Stomach (tissue), 9 donors: Measurements from ENCODE around the gene KRT85. TPM values are rescaled to one million over a fixed set of nuclear protein-coding genes. Genes with fewer than 3 reads are reported as not detected.

Experiments
- DNase-seq, 2 donors: peaks; one replicate each; pipeline versions ENCODE4 v3.0.0 to v3.0.0-alpha.2; 2013 to 2019
- H3K27ac ChIP-seq, 5 donors: fragments of 200-600 bp in 4 of 5; sonication (generic) in 4 of 5; one replicate each; pipeline ENCODE4 v1.5.1; 2013 to 2019; ENCODE audit warnings: mild to moderate bottlenecking in 1 of 5, moderate library complexity in 1 of 5
- H3K27me3 ChIP-seq, 3 donors: fragments of 200-600 bp; sonication (generic); one replicate each; pipeline ENCODE4 v1.5.1; 2017 to 2019; ENCODE audit warnings: mixed run types in 1 of 3
- H3K36me3 ChIP-seq, 4 donors: fragments of 200-600 bp; sonication (generic); 1 replicate in 3 of 4; 2 replicates in 1 of 4; pipeline ENCODE4 v1.5.1; 2016 to 2019
- H3K4me1 ChIP-seq, 4 donors: fragments of 200-600 bp; sonication (generic); one replicate each; pipeline ENCODE4 v1.5.1; 2016 to 2019
- H3K4me3 ChIP-seq, 4 donors: fragments of 200-600 bp; sonication (generic) in 3 of 4; one replicate each; pipeline ENCODE4 v1.5.1; 2016 to 2019; ENCODE audit warnings: mild to moderate bottlenecking in 1 of 4
- H3K9me3 ChIP-seq, 4 donors: fragments of 200-600 bp; sonication (generic); one replicate each; pipeline ENCODE4 v1.5.1; 2016 to 2019
- EP300 ChIP-seq: sonication (generic); formaldehyde crosslinking; IDR thresholded peaks from one replicate; pipeline ENCODE4 v1.6.1; 2017; ENCODE audit warnings: antibody characterized with exemption
- WGBS, 5 donors: extraction: QIAGEN DNeasy Blood & Tissue Kit in 3 of 5; methylation state at CpG; one replicate each; pipeline versions ENCODE4 v1.1.5 to v1.1.7; 2013 to 2018; 5-methylcytosine and 5-hydroxymethylcytosine counted together
- intact Hi-C: fragments of 100-400 bp; cut with DNase I; formaldehyde crosslinking; loops from one replicate; pipeline ENCODE4 v1.15.1; 2023; ENCODE audit warnings: low total_unique reads
- polyA plus RNA-seq, 3 donors: library from polyadenylated mRNA; stranded (reverse); fragments of 200-250 nt; gene quantifications; one replicate each; pipeline ENCODE4 v1.2.3, GENCODE V29; 2013
- total RNA-seq, 5 donors: library from RNA; depleted of rRNA; stranded (reverse); fragments of >200 nt; gene quantifications; one replicate each; pipeline versions ENCODE4 v1.1.0 to v1.2.3, GENCODE V29; 2014 to 2016
- donor health status: healthy with polysubstance abuse.
- donor health status: Bipolar disorder and iron deficiency.
- donor health status: healthy.

The KRT85 gene
- total and polyA plus RNA-seq, 8 donors: not detected

GRCh38 chr12:52310622-52311284 lies 56.5 kb downstream of the KRT85 start:
- Histone ChIP-seq H3K27me3 (peaks cover 0 to 77% (median 20%) of the 10 kb centered on the region in 3 donors), H3K27ac (no peak overlapping the region), H3K4me3 (no peak overlapping the region), H3K4me1 (peaks cover 5 to 14% (median 12%) of the 10 kb centered on the region in 4 donors), H3K9me3 (no peaks in the 10 kb centered on the region), H3K36me3 (no peaks in the 10 kb centered on the region)
- TF ChIP-seq EP300: no peak
- WGBS, 5 donors: 76 to 85% (median 78%) methylated on average over 5 of the region's 5 CpGs
- intact Hi-C loops: no loop called here
- DNase-seq: no peak

Other genes with a start within 250 kb of the KRT85 start
- under 1 TPM in 3 of 5 donors, not detected in 2; 0.29 to 0.45 (median 0.37) TPM for gene KRT80, start 175.5 kb downstream of the KRT85 start, total RNA-seq
- gene KRT80, start 175.5 kb downstream of the KRT85 start, polyA plus RNA-seq: 1 to 10 TPM in 2 of 3 donors, not detected in 1; 3.1 to 3.7 TPM
- gene KRT7, start 134.2 kb downstream of the KRT85 start, total RNA-seq: 100 to 1,000 TPM in 1 of 5 donors, 10 to 100 TPM in 2, not detected in 2; 47.0 to 186 (median 95.8) TPM
- gene KRT7, start 134.2 kb downstream of the KRT85 start, polyA plus RNA-seq: 100 to 1,000 TPM in 2 of 3 donors, 1 to 10 TPM in 1; 6.4 to 214 (median 138) TPM
- gene KRT86, start 92.8 kb downstream of the KRT85 start, total RNA-seq: not detected
- not detected for gene KRT86, start 92.8 kb downstream of the KRT85 start, polyA plus RNA-seq
- not detected for gene KRT81, start 75.9 kb downstream of the KRT85 start, total RNA-seq
- under 1 TPM in 1 of 3 donors, not detected in 2; 0.15 TPM for gene KRT81, start 75.9 kb downstream of the KRT85 start, polyA plus RNA-seq
- gene KRT83, start 46.1 kb downstream of the KRT85 start, total RNA-seq: not detected
- not detected for gene KRT83, start 46.1 kb downstream of the KRT85 start, polyA plus RNA-seq
- gene KRT84, start 18.2 kb upstream of the KRT85 start, total RNA-seq: not detected
- not detected for gene KRT84, start 18.2 kb upstream of the KRT85 start, polyA plus RNA-seq
- gene KRT82, start 38.9 kb upstream of the KRT85 start, total RNA-seq: not detected
- not detected for gene KRT82, start 38.9 kb upstream of the KRT85 start, polyA plus RNA-seq
- gene KRT75, start 66.9 kb upstream of the KRT85 start, total RNA-seq: not detected
- not detected for gene KRT75, start 66.9 kb upstream of the KRT85 start, polyA plus RNA-seq
- under 1 TPM in 1 of 5 donors, not detected in 4; 0.55 TPM for gene KRT6B, start 84.7 kb upstream of the KRT85 start, total RNA-seq
- gene KRT6B, start 84.7 kb upstream of the KRT85 start, polyA plus RNA-seq: 1 to 10 TPM in 1 of 3 donors, under 1 TPM in 1, not detected in 1; 0.46 to 9.2 TPM
- under 1 TPM in 1 of 5 donors, not detected in 4; 0.43 TPM for gene KRT6C, start 106.3 kb upstream of the KRT85 start, total RNA-seq
- gene KRT6C, start 106.3 kb upstream of the KRT85 start, polyA plus RNA-seq: 10 to 100 TPM in 1 of 3 donors, under 1 TPM in 1, not detected in 1; 0.31 to 12.4 TPM
- gene KRT6A, start 125.8 kb upstream of the KRT85 start, total RNA-seq: 10 to 100 TPM in 3 of 5 donors, under 1 TPM in 1, not detected in 1; 0.89 to 83.3 (median 34.3) TPM
- 100 to 1,000 TPM in 1 of 3 donors, 1 to 10 TPM in 2; 1.5 to 260 (median 9.8) TPM for gene KRT6A, start 125.8 kb upstream of the KRT85 start, polyA plus RNA-seq
- 1 to 10 TPM in 1 of 5 donors, under 1 TPM in 1, not detected in 3; 0.89 to 9.0 TPM for gene KRT5, start 152.9 kb upstream of the KRT85 start, total RNA-seq
- 1,000 to 10,000 TPM in 1 of 3 donors, 10 to 100 TPM in 1, not detected in 1; 10.2 to 2,165 TPM for gene KRT5, start 152.9 kb upstream of the KRT85 start, polyA plus RNA-seq
- not detected for gene KRT71, start 185.7 kb upstream of the KRT85 start, total RNA-seq
- not detected for gene KRT71, start 185.7 kb upstream of the KRT85 start, polyA plus RNA-seq
- not detected for gene KRT74, start 206.4 kb upstream of the KRT85 start, total RNA-seq
- gene KRT74, start 206.4 kb upstream of the KRT85 start, polyA plus RNA-seq: under 1 TPM in 1 of 3 donors, not detected in 2; 0.08 TPM
- not detected for gene KRT72, start 234.0 kb upstream of the KRT85 start, total RNA-seq
- gene KRT72, start 234.0 kb upstream of the KRT85 start, polyA plus RNA-seq: not detected